22Rv1 (cell line): ENCODE results near the gene FLNB.

Experiments
- CTCF ChIP-seq: fragments of 450-650 bp; IDR thresholded peaks from 2 replicates; pipeline ENCODE4 v1.5.1; 2017; ENCODE audit warnings: mild to moderate bottlenecking
- ZFX ChIP-seq: fragments of 450-650 bp; IDR thresholded peaks from 2 replicates; pipeline ENCODE4 v1.6.1; 2017; ENCODE audit warnings: antibody characterized with exemption, borderline replicate concordance

- TF ChIP-seq CTCF (no peak), ZFX (no peak)
Observed at GRCh38 chr3:58189691-58190090, 181.5 kb downstream of the FLNB start.
